ENCODE data around the gene ZIC4. TPM values are rescaled to one million over a fixed set of nuclear protein-coding genes. Genes with fewer than 3 reads are reported as not detected.

The ZIC4 gene
- polyA plus RNA-seq, 1 donor: 3.8 TPM

DNA sequence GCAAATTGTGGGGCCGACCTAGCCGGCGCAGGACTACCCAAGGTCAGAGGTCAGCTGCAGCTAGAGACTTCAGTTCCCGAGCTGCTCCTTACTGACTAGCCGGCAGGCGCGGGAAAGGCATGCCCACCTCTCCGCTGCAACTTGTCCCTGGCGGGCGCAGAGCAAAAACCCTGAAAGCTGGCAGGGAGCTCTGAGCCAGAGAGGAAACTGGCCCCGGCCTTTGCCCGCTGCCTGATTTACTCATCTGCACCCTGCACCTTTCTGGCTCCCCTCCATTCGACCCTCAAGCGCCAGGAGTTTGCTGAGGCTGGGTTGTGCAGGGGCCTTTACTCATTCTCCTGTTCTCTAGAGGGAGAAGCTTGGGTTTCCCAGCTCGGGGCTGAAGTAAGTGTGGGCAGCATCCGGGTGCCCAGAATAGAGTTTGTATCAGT, 1.5 kb downstream of the ZIC4 start:
- no peak for DNase-seq

DNA sequence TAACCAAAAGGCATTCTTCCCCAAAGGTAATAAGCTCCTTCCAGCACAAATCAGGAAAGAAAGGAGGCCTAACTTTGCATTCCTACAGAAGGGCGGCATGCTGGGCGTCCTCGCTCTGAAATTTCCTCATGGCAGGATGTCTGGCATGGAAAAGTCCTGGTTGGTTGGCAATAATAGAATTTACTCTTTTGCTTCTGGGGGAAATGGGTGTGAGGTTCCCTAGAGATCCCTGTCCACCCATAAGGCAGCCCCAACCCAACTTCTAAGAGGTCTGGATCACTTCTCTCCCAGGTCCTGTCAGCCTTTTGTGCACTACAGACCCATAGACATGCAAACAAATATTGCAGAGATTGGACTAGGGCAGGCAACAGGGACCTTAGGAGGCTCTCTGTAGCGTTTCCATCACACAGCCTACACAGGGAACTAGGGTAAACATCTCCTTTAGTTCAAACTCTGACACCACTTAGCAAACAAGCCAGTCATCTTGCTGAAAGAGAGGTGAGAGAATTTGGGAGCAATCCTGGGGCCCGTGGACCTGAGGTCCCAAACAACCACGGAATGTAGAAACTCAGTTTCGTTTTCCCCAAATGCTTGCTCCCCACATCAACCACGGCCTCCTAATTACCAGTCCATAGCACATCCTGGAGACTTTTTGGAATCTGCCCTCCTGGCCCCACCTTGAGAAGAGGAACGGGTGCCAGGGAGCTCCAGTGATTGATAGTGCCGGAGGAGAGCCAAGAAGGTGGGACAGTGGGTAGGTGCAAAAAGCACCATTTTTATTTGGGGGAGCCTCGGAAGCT, 2.1 kb downstream of the ZIC4 start:
- no peak for DNase-seq

DNA sequence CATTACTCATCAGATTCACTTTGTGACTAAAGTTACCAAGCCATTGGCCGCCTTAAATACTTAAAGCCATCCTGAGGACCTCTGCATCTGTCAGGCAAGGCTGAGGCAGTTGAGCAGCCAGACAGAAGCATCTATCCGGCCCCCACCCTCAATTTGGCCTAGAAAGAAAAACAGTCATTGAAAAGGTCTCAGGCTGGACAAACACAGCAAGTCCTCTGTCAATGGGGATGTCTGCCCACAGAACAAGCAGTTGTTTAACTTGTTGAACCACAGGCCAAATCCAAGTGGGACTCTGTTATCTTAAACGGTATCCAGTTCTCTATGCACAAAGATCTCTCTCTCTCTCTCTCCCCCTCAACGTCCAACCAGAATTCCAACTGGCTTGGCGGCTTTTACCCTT, 2.8 kb downstream of the ZIC4 start:
- DNase-seq: no peak

DNA sequence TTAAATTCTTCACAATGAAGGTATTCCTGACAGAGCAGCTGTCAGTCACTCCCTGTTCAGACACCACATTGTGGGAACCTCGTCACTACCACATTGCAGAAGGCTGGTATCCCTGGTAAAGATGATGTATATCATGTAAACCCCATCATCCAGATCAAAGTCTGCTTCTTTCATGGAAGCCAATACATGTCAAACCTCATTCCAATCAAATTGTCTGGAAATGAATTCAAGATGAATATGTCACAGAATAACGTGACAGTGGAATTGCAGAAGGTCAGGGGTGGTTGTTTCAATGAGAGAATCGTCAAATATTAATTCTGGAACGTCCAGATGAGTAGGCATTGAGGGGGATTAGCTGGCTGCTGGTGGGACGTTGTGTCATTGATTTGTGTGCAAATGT, 4.2 kb downstream of the ZIC4 start:
- no peak for DNase-seq

DNA sequence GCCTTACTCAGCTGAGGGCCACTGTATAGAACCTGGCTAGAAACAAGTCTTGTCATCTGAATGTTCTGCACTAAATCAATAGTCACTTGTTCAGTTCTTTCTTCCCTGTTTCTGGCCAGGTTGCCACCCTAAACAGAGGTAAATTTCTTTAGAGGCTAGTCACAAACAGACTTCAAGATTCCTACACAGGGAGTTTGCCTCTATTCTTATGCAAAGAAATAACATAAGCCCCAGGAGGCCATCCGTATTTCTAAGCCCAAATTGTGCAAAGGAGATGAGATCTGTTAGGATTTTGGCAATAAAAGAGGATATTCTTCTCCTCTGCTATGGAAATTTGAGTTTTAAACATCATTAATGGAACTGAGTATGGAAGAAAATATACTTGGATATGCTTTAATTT, 4.9 kb downstream of the ZIC4 start:
- no peak for DNase-seq

DNA sequence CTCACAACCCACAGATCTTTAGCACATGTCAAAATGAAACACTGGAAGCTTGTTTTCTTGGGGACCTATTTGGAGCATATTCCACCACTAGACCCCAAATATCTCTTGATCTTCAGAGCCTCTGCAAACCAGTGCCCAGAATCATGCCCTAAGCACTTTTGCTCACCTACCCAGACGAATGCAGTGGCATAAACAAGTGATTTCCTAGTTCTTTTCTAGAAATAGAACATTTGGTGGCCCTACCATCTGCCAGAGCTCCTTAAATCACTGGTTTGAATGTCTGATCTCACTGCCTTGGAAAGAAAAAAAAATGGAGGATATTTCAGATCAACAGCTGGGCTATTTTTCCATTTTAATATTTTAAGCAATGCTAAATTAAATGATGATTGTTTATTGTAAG, 5.3 kb downstream of the ZIC4 start:
- DNase-seq: no peak

DNA sequence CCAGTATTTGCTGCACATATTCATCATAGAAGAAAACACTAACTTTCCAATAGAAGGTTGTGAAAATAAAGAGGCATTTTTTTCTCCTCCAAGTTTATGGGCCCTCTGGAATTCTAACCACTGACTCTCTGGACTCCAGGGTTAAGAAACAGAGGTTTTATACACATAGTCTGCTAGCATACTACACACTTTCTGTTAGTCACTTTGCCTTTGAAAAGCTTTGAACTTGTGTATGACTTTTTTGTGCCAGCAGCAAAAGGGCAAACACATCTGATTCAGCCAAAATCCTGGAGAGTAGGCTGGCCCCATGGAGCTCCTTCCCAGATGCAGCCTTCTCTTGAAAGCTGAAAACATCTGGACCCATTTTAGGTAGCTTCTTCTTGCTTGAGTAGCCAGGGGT, 6.2 kb downstream of the ZIC4 start:
- DNase-seq: no peak

DNA sequence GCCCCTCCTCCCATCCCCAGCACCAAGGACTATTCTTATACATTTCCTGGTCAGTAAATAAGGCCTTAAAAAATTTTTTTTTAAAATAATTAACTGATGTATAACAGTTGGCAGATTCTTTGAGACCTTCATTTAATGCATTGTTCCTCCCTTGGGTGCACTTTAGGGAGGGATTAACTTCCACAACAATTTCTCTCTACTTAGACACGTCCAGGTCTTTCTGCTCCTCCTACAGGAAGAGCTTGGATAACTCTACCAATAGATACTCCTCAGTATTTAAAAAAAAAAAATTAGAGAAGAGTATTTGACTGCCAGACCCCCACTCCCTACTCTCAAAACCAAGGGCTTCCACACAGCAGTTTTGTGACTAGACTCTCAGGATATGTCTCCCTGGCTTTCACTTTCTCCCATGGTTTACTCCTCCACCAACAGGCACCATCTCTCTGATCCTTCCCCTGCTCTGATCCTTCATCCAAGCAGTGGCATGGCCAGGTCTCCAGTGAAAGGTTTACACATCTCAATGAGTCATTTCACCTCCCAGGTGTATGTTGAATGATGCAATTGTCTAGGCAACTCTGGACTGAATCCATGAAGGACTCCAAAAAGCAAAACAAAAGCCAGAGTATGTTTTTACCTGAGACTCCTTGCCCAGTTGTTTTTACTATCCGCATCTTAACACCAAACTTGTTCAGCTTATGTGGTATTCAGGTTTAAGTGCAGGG, 7.4 kb downstream of the ZIC4 start:
- DNase-seq: no peak

DNA sequence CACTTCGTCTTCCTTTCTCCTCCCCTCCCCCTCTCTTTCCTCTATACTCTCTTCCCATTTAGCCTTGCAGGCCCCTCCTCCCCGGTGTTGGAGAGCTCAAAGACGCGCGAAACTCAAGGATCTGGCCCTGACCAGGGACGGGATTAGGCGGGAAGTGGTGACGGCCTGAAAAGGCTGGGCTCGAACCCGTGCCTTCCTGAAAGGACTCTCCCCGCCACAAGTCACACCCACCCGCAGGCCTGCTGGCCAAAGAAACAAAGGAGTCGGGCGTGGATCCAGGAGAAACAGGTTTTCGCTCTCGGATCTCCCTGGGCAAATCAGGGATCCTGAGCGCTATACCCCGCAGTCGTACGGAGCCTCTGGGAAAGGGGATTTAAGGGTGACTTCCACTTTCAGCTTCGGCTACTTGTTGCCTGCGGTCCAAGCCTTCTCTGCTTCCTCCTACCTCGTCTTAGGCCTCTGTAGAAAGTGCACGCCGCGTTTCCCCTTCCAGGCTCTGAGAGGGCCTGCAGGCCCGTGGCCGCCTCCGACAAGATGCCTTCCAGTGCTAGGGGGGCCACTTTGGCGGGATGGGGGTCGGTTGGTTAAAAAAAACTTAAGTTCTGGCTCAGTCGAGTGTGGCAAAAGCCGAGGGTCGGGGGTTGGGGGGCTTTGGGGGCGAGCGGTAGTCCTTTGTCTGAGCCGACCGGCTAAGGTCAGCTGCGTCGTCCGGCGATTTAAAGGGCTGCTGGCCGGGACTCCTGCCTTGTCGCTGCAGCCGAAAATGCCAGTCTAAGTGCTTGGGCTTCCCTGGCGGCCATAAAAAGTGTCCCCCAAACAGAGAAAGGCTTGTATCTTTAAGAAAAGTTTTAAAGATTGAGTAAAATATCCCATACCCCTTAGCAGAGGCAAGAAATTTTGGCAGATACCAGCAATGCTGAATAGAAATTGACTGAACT, 8.2 kb downstream of the ZIC4 start:
- no peak for DNase-seq

DNA sequence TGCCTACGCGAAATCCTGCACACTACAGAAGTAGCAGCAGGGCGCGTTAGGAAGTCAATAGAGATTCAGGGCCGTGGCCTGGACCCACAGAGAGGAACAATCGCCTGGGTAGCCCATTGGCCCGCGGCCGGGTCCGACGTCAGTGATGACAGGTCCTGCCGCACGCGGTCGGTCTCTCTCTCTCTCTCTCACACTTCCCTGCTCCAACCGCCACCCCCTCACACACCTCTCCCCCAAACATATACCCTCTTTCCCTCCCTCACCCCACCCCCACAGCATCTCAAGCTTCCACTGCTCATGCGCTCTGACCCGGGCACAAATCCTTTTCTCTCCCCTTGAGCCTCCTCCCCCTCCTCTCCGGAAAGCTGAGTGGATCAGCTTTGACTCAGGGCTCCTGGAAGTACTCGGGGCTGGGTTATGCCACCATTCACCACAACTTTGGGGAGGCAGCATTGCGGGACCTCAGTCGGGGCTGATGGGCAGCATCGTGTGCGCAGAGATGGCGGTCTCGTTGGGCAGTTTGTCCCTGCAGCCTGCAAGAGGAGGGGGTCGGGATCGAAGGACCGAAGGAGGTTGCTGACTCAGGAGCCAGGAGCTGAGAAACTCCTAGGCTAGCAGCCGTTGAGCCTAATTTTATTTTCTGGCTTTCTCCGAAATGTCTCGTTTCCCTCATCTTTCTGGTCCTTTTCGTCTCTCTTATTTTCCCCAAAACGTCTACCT, 9.0 kb downstream of the ZIC4 start:
- DNase-seq: no peak

DNA sequence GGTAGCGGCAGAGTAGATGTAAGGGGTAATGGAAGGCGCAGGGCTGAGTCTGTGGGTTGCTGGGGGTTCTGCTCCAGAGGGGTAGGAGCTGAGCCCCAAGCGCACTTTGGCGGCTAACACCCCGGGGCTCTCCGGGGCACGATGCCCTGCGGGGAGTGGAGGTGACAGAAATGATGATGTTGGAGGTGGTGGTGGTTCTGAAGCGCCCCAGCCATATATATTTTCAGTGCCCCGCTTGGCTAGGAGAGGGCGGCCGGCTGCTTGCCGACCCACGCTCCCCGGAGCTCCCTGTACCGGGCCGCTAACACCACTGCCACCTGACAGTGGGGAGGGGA, 9.7 kb downstream of the ZIC4 start:
- no peak for DNase-seq

DNA sequence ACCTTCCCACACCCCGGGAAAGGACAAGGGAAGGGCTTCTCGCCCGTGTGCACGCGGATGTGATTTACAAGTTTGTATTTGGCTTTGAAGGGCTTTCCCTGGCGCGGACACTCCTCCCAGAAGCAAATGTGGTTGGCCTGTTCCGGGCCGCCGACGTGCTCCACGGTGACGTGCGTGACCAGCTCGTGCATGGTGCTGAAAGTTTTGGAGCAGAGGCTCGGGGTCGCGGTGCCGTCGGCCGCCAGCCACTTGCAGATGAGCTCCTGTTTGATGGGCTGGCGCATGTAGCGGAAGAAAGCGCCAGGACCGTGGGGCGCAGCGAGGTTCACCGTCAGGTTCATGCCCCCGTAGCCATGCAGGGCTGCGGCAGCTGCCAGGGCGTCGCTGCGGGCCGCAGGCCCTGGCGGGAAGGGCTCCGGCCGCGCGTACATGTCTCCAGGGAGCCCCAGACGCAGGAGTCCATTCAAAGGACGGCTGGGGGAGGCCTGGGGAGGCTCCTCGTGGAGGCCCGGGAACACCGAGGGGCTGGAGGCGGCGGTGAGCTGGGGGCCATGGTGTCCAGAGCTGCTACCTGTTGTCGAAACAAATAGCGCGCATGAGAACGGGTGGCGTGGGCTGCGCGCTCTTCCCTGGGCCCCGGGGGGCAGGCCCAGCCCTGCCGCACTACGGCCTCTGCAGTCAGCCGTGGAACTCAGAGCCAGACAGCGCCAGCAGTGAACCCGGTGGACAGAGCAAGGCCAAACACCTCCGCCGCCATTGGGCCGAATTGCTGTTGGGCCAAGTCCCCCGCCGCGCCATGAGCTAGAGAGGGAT, 10.2 kb downstream of the ZIC4 start:
- no peak for DNase-seq

DNA sequence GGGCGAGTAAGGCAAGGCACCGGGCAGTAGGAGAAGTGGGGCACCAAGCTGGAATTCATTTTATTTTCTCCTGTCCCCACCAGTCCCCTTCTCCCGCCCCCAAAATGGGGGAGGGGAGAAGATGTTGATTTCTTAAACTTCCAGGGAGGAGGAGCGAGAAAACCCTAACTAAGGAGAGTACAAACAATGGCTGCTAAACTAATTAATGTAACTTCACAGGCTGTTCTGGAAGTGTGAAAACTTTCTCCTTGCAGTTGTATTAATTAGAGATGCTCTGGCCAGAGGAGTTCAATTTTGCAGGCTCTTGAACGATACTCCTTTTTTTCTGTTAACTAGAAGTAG, 11.5 kb downstream of the ZIC4 start:
- DNase-seq: no peak

DNA sequence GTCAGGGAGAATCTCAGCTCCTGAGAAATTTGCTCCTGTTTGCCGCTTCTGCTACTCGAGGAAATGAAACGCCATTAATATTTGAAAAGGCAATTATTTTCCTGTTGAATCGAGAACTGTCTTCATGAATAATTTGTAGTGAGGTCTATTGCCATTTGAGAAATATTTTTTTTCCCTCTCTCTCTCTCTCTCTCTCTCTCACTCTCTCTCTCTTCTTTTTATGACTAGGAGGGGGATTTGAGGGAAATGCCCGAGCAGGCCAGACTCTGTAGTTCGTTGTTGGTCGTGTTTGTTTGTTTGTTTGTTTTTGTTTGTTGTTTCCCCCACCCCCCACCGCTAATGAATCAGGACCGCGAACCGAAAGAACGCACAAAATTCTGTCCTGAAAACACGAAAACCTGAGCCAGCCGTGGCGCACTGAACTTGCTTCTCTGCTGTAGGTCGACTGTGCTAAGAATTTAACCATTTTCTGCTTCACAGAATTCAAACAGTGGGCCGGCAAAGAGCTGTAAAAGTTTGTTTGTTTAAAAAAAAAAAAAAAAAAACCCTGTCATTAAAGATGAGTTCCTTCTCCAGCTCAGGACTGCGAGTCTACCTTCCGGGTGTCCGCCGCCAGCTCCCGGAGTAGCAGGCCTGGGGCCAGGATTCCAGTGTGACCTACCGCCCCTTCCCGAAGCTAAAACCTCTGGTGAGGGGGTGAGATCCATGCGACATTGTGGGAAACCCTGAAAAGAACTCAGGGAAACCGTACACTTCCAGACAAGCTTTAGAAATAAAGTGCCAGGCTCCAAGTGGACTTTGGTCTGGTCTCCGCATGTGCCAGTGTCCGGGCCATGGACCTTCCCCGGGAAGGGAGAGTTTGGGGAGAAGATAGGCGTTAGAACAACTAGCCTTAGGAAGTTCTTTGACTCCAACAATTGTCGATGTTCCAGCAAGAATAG, 12.1 kb downstream of the ZIC4 start:
- no peak for DNase-seq

DNA sequence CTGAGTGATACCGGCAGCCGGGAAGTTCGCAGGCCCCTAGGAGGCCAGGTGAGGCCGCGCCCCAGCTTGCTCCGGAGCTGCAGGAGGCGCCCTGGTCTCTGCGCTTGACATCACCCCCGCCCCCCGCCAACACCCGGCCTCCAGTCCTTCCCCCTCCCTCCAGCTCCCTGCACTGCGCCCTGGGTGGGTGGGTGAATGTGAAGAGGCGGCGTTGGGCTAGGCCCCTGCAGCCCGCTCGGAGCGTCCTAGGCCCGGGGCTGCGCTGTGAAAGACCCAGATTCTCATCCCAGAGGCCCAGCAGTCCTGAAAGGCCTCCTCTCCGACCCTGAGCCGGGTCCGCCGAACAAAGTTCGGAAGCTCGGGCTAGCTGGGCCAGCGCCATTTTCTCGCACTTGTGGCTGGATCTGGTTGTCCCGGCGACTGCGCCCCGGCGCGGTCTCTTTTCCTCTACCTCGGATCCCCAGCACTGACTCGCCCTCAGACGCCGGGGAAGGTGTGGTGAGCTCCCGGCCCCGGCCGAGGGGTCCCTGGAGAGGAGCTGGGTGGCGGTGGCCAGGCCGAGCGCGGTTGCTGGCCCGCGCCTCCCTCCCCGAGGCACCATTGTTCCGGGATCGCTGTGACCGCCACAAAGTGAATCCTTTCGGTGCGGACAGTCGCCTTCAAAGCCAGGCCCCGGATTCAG, 12.9 kb downstream of the ZIC4 start:
- no peak for DNase-seq

DNA sequence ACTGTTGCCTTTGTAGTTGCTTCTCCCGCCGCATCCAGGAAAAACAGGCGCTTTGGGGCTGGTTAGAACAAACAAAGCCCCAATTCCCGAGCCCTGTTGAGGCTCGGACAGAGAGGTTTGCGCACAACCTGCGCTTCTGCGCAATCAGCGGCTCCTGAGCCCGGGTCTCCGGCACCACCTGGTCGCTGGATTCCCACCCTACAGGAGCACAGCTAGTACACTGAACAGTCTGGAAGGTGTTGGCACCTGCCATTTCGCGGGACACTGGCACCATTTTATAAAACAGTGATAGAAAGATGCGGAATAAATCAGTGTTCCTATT, 13.8 kb downstream of the ZIC4 start:
- DNase-seq: no peak

DNA sequence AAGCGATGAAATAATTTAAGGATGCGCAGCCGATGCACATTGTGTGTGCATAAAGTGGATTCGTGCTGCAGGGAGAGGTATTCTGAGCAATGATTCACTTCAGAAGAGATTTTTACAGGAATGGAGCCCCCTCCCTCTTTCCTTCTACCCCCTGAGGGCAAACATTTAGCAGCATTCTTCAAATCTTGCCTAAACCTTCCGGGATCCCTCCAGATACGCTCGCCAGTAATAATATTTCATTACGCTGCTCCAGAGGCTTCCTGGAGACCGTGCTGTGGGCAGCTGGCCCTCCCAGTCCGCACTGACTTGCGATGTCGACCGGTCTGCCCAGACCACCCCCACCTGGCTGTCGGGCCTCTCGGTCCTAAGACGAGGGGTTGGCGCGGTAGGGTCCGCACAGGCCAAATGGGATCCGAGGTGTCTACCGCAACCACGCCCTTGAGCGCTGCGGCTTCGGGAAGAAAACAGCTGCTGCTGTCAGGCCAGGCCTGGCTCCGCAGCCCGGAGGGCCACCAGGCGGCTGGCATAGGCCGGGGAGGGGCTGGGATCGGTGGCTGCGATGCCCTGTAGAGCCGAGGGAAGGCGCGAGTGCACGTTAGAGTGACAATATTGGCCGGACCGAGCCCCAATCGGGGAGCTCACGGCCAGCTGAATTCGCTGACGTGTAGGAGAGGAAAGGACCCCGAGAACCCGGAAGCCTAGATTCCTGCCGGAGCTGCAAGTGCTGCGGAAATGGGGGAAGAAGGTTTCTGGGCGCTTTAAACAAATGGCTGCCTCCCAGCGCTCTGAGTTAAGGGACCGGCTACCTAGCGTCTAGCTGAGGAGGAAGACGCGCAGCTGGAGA, 14.3 kb downstream of the ZIC4 start:
- no peak for DNase-seq

DNA sequence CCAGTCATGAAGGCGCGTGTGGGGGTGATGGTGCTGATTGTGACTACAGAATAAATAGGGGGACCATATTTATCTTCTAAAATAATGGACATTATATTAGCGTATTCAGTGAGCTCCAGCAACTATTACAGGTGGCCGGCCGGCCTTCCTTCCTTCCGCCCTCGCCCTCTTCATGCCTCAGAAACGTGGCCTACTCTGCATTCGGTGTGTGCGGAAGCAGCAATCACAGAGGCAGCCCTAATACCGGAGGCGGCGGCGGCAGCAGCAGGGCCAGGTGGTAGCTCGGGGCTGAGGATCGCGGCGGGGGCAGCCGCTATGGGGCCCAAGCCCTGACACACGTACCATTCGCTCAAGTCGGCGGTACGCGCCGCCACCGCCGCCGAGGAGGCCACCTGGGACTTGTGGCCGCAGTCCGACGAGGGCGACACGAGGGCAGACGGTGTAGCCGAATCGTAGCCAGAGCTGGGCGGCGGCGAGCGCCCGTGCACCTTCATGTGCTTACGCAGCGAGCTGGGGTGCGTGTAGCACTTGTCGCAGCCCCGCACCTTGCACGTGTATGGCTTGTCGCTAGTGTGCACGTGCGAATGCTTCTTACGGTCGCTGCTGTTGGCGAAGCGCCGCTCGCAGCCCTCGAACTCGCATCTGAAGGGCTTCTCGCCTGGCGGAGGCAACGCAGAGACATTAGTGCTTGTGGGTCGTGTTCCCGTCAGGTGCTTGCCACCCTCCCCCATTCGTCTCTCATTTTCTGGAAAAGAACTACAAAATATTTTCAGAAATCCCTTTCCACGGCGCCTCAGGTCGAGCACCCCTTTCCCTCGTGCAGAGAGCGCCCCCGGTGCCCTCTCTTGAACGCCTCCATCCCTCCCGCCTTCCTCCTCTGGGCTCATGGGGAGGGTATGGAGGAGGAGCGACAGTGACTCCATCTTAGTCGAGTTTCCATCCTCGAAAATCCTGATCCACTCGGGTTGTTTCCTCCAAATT, 15.5 kb downstream of the ZIC4 start:
- DNase-seq: no peak

Data from hindlimb muscle (tissue), 1 donor.